Stimulated activated CD4-positive, alpha-beta T cell treated with anti-CD3 and anti-CD28 coated beads, Interleukin-4, amount 100 ng/mL, for 4 hours (primary cell): ENCODE results near the gene SYNE1.
"Not testable (repeated sequence)": the region's sequence is repeated elsewhere in the genome, so short reads cannot be mapped to it uniquely, and the experiment has no call there.

Experiments
- DNase-seq, 2 experiments: peaks; one replicate each; pipeline ENCODE4 v3.0.0-alpha.2; 2020

Gene SYNE1

GRCh38 chr6:152170702-152171667, 466.2 kb downstream of the SYNE1 start:
- DNase-seq: peak; percentile 40 to 61

GRCh38 chr6:152170313-152170701, 466.9 kb downstream of the SYNE1 start:
- DNase-seq: no peak

- DNase-seq: no peak
Measured at GRCh38 chr6:152167641-152168603, 469.2 kb downstream of the SYNE1 start.

GRCh38 chr6:152166897-152167296, 470.3 kb downstream of the SYNE1 start:
- no peak for DNase-seq

GRCh38 chr6:152166497-152166896, 470.7 kb downstream of the SYNE1 start:
- no peak for DNase-seq

- no peak for DNase-seq
Measured at GRCh38 chr6:152164957-152165356, 472.2 kb downstream of the SYNE1 start.

- DNase-seq: no peak
Measured at GRCh38 chr6:152161501-152161900, 475.7 kb downstream of the SYNE1 start.

GRCh38 chr6:152160346-152160745, 476.8 kb downstream of the SYNE1 start:
- DNase-seq: no peak

GRCh38 chr6:152155792-152156191, 481.4 kb downstream of the SYNE1 start:
- no peak for DNase-seq

GRCh38 chr6:152154559-152155356, 482.4 kb downstream of the SYNE1 start:
- no peak for DNase-seq

GRCh38 chr6:152151920-152152319, 485.2 kb downstream of the SYNE1 start:
- DNase-seq: no peak

- no peak for DNase-seq
Measured at GRCh38 chr6:152150196-152150595, 487.0 kb downstream of the SYNE1 start.

- no peak for DNase-seq
Measured at GRCh38 chr6:152148412-152148811, 488.8 kb downstream of the SYNE1 start.

GRCh38 chr6:152147269-152147668, 489.9 kb downstream of the SYNE1 start:
- no peak for DNase-seq

- no peak for DNase-seq
Measured at GRCh38 chr6:152146385-152146784, 490.8 kb downstream of the SYNE1 start.

- DNase-seq: no peak
Measured at GRCh38 chr6:152143359-152143758, 493.8 kb downstream of the SYNE1 start.

GRCh38 chr6:152142105-152142504, 495.1 kb downstream of the SYNE1 start:
- DNase-seq: no peak

- not testable (repeated sequence) for DNase-seq
Measured at GRCh38 chr6:152138344-152138743, 498.8 kb downstream of the SYNE1 start.

GRCh38 chr6:152136449-152136825, 500.7 kb downstream of the SYNE1 start:
- DNase-seq: no peak

GRCh38 chr6:152135755-152136448, 501.3 kb downstream of the SYNE1 start:
- no peak for DNase-seq

- no peak for DNase-seq
Measured at GRCh38 chr6:152130441-152130840, 506.7 kb downstream of the SYNE1 start.

- DNase-seq: no peak
Measured at GRCh38 chr6:152129691-152130151, 507.4 kb downstream of the SYNE1 start.
